Liver (tissue), 9 donors: ENCODE data around the gene SEPHS1. TPM values are rescaled to one million over a fixed set of nuclear protein-coding genes. Genes with fewer than 3 reads are reported as not detected.

Source experiments
- DNase-seq: peaks from one replicate; pipeline ENCODE4 v3.0.0-alpha.2; 2017; ENCODE audit warnings: low spot score
- H3K27ac ChIP-seq, 2 donors: one replicate each; pipeline ENCODE4 v1.7.0; 2013; ENCODE audit warnings: inconsistent platforms in 2 of 2, low read length in 2 of 2, control low read depth in 1 of 2, low read depth in 1 of 2, mild to moderate bottlenecking in 1 of 2
- H3K27me3 ChIP-seq, 4 donors: one replicate each; pipeline versions ENCODE4 v1.6.1 to v1.7.0; 2013; ENCODE audit warnings: low read length in 3 of 4, inconsistent platforms in 1 of 4, mild to moderate bottlenecking in 1 of 4, moderate library complexity in 1 of 4; ENCODE audit not compliant: control insufficient read depth in 4 of 4, insufficient read depth in 4 of 4
- H3K36me3 ChIP-seq, 4 donors: one replicate each; pipeline versions ENCODE4 v1.6.1 to v1.7.0; 2013; ENCODE audit warnings: low read length in 3 of 4, mild to moderate bottlenecking in 3 of 4, low read depth in 1 of 4, moderate library complexity in 1 of 4; ENCODE audit not compliant: control insufficient read depth in 4 of 4, insufficient read depth in 3 of 4
- H3K4me1 ChIP-seq, 4 donors: one replicate each; pipeline versions ENCODE4 v1.6.1 to v1.7.0; 2013; ENCODE audit warnings: low read length in 3 of 4, mild to moderate bottlenecking in 3 of 4, moderate library complexity in 1 of 4; ENCODE audit not compliant: control insufficient read depth in 4 of 4, insufficient read depth in 4 of 4
- H3K4me3 ChIP-seq, 3 donors: one replicate each; pipeline versions ENCODE4 v1.6.1 to v1.7.0; 2013; ENCODE audit warnings: low read length in 3 of 3, control low read depth in 1 of 3, low read depth in 1 of 3, mild to moderate bottlenecking in 1 of 3
- H3K9ac ChIP-seq, 2 donors: one replicate each; pipeline ENCODE4 v1.7.0; 2013; ENCODE audit warnings: low read length in 2 of 2, mild to moderate bottlenecking in 2 of 2, moderate library complexity in 2 of 2, control low read depth in 1 of 2, low read depth in 1 of 2
- H3K9me3 ChIP-seq, 4 donors: one replicate each; pipeline versions ENCODE4 v1.6.1 to v1.7.0; 2013; ENCODE audit warnings: low read length in 3 of 4; ENCODE audit not compliant: control insufficient read depth in 4 of 4
- ATF3 ChIP-seq: IDR thresholded peaks from 2 replicates; pipeline ENCODE4 v1.6.1; 2016; ENCODE audit warnings: antibody characterized with exemption
- CTCF ChIP-seq: fragments of 150-350 bp; IDR thresholded peaks from 2 replicates; pipeline ENCODE4 v1.5.1; 2017; ENCODE audit warnings: improper control_type of control experiment, low read depth, low read length; ENCODE audit not compliant: missing input control
- EGR1 ChIP-seq, 2 donors: IDR thresholded peaks; 2 replicates each; pipeline ENCODE4 v1.6.1; 2016 to 2018; ENCODE audit warnings: antibody characterized with exemption in 2 of 2, low read depth in 2 of 2
- FOXA1 ChIP-seq: IDR thresholded peaks from 2 replicates; pipeline ENCODE4 v1.6.1; 2016; ENCODE audit warnings: antibody characterized with exemption
- FOXA2 ChIP-seq: IDR thresholded peaks from 2 replicates; pipeline ENCODE4 v1.6.1; 2016; ENCODE audit warnings: antibody characterized with exemption
- GABPA ChIP-seq, 2 donors: IDR thresholded peaks in 1 of 2; conservative IDR thresholded peaks in 1 of 2; 2 replicates each; pipeline ENCODE4 v1.6.1; 2016; ENCODE audit warnings: antibody characterized with exemption in 2 of 2, mild to moderate bottlenecking in 1 of 2, moderate library complexity in 1 of 2
- HNF4A ChIP-seq, 2 donors: conservative IDR thresholded peaks; 2 replicates each; pipeline ENCODE4 v1.6.1; 2016; ENCODE audit warnings: antibody characterized with exemption in 2 of 2, mild to moderate bottlenecking in 2 of 2
- HNF4G ChIP-seq: IDR thresholded peaks from 2 replicates; pipeline ENCODE4 v1.6.1; 2016; ENCODE audit warnings: antibody characterized with exemption
- JUND ChIP-seq, 2 donors: IDR thresholded peaks; 2 replicates each; pipeline ENCODE4 v1.6.1; 2016; ENCODE audit warnings: antibody characterized with exemption in 2 of 2
- RAD21 ChIP-seq, 2 donors: IDR thresholded peaks; 2 replicates each; pipeline ENCODE4 v1.6.1; 2016; ENCODE audit warnings: antibody characterized with exemption in 2 of 2, mild to moderate bottlenecking in 2 of 2
- REST ChIP-seq: IDR thresholded peaks from 2 replicates; pipeline ENCODE4 v1.6.1; 2016; ENCODE audit warnings: antibody characterized with exemption, mild to moderate bottlenecking
- RXRA ChIP-seq, 2 donors: IDR thresholded peaks; 2 replicates each; pipeline ENCODE4 v1.6.1; 2017 to 2018; ENCODE audit warnings: antibody characterized with exemption in 2 of 2, mild to moderate bottlenecking in 1 of 2
- SP1 ChIP-seq: IDR thresholded peaks from 2 replicates; pipeline ENCODE4 v1.6.1; 2018; ENCODE audit warnings: antibody characterized with exemption, mild to moderate bottlenecking
- TAF1 ChIP-seq: conservative IDR thresholded peaks from 2 replicates; pipeline ENCODE4 v1.6.1; 2016; ENCODE audit warnings: antibody characterized with exemption, mild to moderate bottlenecking
- YY1 ChIP-seq: IDR thresholded peaks from 2 replicates; pipeline ENCODE4 v1.6.1; 2016; ENCODE audit warnings: antibody characterized with exemption, mild to moderate bottlenecking
- WGBS: extraction: QIAGEN DNeasy Blood & Tissue Kit; methylation state at CpG from one replicate; pipeline ENCODE4 v1.1.7; 2013; 5-methylcytosine and 5-hydroxymethylcytosine counted together
- polyA plus RNA-seq, 2 donors: library from polyadenylated mRNA; stranded (reverse) in 1 of 2; unstranded in 1 of 2; fragments of 200-250 nt in 1 of 2; fragments of >200 nt in 1 of 2; fragmentation: Nextera tagmentation in 1 of 2; extraction: Ambion mirVana in 1 of 2; gene quantifications; one replicate each; pipeline versions ENCODE4 v1.2.1 to v1.2.3, GENCODE V29; 2013 to 2015
- total RNA-seq, 2 donors: library from RNA; depleted of rRNA; stranded (reverse); fragments of >200 nt; gene quantifications; one replicate each; pipeline ENCODE4 v1.2.3, GENCODE V29; 2014
- donor health status: healthy.
- donor health status: healthy.
- donor health status: healthy.
- donor health status: healthy.
- donor health status: healthy.

SEPHS1 gene
- total and polyA plus RNA-seq, 4 donors = 10.4 to 39.3 (median 28.3) TPM

- no peak for DNase-seq
- Histone ChIP-seq H3K27ac (no peak overlapping the region), H3K36me3 (no peaks in the 10 kb centered on the region), H3K27me3 (no peaks in the 10 kb centered on the region), H3K4me1 (peaks cover 0 to 3% (median 0%) of the 10 kb centered on the region in 4 donors), H3K9me3 (no peaks in the 10 kb centered on the region), H3K4me3 (no peak overlapping the region), H3K9ac (no peak overlapping the region)
- TF ChIP-seq CTCF (no peak), RXRA (IDR thresholded peaks at IDR 0.05) (no peak), YY1 (no peak), SP1 (no peak), REST (no peak), JUND (IDR thresholded peaks at IDR 0.05) (no peak), FOXA1 (no peak), TAF1 (no peak), EGR1 (IDR thresholded peaks at IDR 0.05; ENCODE audit: low read depth in 2 of 2) (no peak), GABPA (IDR thresholded peaks at IDR 0.05 in 1 of 2, conservative IDR thresholded peaks at IDR 0.05 in 1 of 2) (no peak), FOXA2 (no peak), HNF4A (conservative IDR thresholded peaks at IDR 0.05) (no peak), HNF4G (no peak), ATF3 (no peak), RAD21 (IDR thresholded peaks at IDR 0.05) (no peak)
- WGBS = 88% methylated on average over 2 of the region's 2 CpGs
Measured at GRCh38 chr10:13375791-13376190, 27.7 kb upstream of the SEPHS1 start.

GRCh38 chr10:13373644-13374043, 25.6 kb upstream of the SEPHS1 start:
- H3K4me3 ChIP-seq = no peak overlapping the region
- H3K36me3 ChIP-seq = no peaks in the 10 kb centered on the region
- H3K27ac ChIP-seq = no peak overlapping the region
- H3K9me3 ChIP-seq = no peaks in the 10 kb centered on the region
- no peak overlapping the region for H3K9ac ChIP-seq
- no peak for DNase-seq
- no peak for TF ChIP-seq ATF3
- no peak for TF ChIP-seq HNF4A (conservative IDR thresholded peaks at IDR 0.05)
- TF ChIP-seq JUND (IDR thresholded peaks at IDR 0.05) = no peak
- peaks cover 0 to 3% (median 0%) of the 10 kb centered on the region in 4 donors for H3K4me1 ChIP-seq
- WGBS = 80% methylated on average over 2 of the region's 2 CpGs
- H3K27me3 ChIP-seq = no peaks in the 10 kb centered on the region
